ENCODE results near the gene SNAP47. TPM values are rescaled to one million over a fixed set of nuclear protein-coding genes. Genes with fewer than 3 reads are reported as not detected.

Gene SNAP47
- total and polyA plus RNA-seq, 9 of the 15 experiments (the other 6 are each of a cell fraction or from before 2014, with no cell fraction given), result 2.5 to 41.3 (median 32.6) TPM

GRCh38 chr1:227776331-227776771 is 41.1 kb downstream of the SNAP47 start (continued):
- TF ChIP-seq MGA (IDR thresholded peaks at IDR 0.05) (no peak), THAP7 (CRISPR knock-in tag; IDR thresholded peaks at IDR 0.05) (no peak), ZNF79 (CRISPR knock-in tag; IDR thresholded peaks at IDR 0.05; ENCODE audit: low read depth) (no peak), YY1 (IDR thresholded peaks at IDR 0.05; ENCODE audit: borderline replicate concordance in 1 of 3, control insufficient read depth in 1 of 3, extremely low read depth in 1 of 3, insufficient read depth in 3 of 3, insufficient read length in 1 of 3, insufficient replicate concordance in 2 of 3, low read depth in 1 of 3, low read length in 2 of 3) (no peak), TAF1 (IDR thresholded peaks at IDR 0.05; ENCODE audit: control insufficient read depth, extremely low read depth, insufficient read depth, low read length, severe bottlenecking) (no peak), ZNF146 (CRISPR knock-in tag; IDR thresholded peaks at IDR 0.05; ENCODE audit: unreplicated experiment) (no peak), ZNF174 (CRISPR knock-in tag; IDR thresholded peaks at IDR 0.05) (no peak), SP1 (CRISPR knock-in tag; IDR thresholded peaks at IDR 0.05) (no peak), KAT8 (IDR thresholded peaks at IDR 0.05; ENCODE audit: low read depth) (no peak), NBN (IDR thresholded peaks at IDR 0.05; ENCODE audit: low read depth) (no peak), TAL1 (IDR thresholded peaks at IDR 0.05) (no peak), ZNF77 (CRISPR knock-in tag; IDR thresholded peaks at IDR 0.05) (no peak), NR2C1 (IDR thresholded peaks at IDR 0.05) (no peak), NR2C1 (tag; IDR thresholded peaks at IDR 0.05) (no peak)
